Activated T-helper 17 cell treated with anti-CD3 and anti-CD28 coated beads, Interleukin-2, amount 50 U/mL, for 72 hours (primary cell): ENCODE data around the gene GCSAML. TPM values are rescaled to one million over a fixed set of nuclear protein-coding genes. Genes with fewer than 3 reads are reported as not detected.
A peak's percentile ranks its signal among the peaks of the same experiment; 100 is the strongest.

Experiments
- ATAC-seq: fragments of 150-1000 bp; cut with Tn5 transposase; replicated peaks from 2 replicates; pipeline ENCODE4 v1.10.0; 2021; ENCODE audit warnings: mild to moderate bottlenecking, moderate library complexity
- H3K27ac Mint-ChIP-seq: one replicate; pipeline ENCODE4 v1.8.0; 2022; ENCODE audit warnings: mixed read lengths
- H3K27me3 Mint-ChIP-seq: one replicate; pipeline ENCODE4 v1.8.0; 2022; ENCODE audit warnings: mixed read lengths
- H3K36me3 Mint-ChIP-seq: one replicate; pipeline ENCODE4 v1.8.0; 2022; ENCODE audit warnings: low read depth, mild to moderate bottlenecking, mixed read lengths
- H3K4me1 Mint-ChIP-seq: one replicate; pipeline ENCODE4 v1.8.0; 2022; ENCODE audit warnings: mixed read lengths
- H3K4me3 Mint-ChIP-seq: one replicate; pipeline ENCODE4 v1.8.0; 2022; ENCODE audit warnings: mild to moderate bottlenecking, mixed read lengths
- H3K9me3 Mint-ChIP-seq: one replicate; pipeline ENCODE4 v1.8.0; 2022; ENCODE audit warnings: mixed read lengths
- total RNA-seq, 2 donors: library from RNA; stranded (reverse); gene quantifications; one replicate each; pipeline ENCODE4 v1.2.3, GENCODE V29; 2022

The GCSAML gene
- total RNA-seq, 2 donors from 2014 or later, result 1.1 TPM; not detected in 1

GRCh38 chr1:247542811-247543210, 6.1 kb upstream of the GCSAML start:
- H3K4me3 Mint-ChIP-seq, result no peak overlapping the region
- peaks cover 29% of the 10 kb centered on the region for H3K27me3 Mint-ChIP-seq
- no peaks in the 10 kb centered on the region for H3K4me1 Mint-ChIP-seq
- no peaks in the 10 kb centered on the region for H3K9me3 Mint-ChIP-seq
- no peaks in the 10 kb centered on the region for H3K36me3 Mint-ChIP-seq
- no peak overlapping the region for H3K27ac Mint-ChIP-seq
- ATAC-seq, result no peak

GRCh38 chr1:247548092-247548491, 842 bp upstream of the GCSAML start:
- no peaks in the 10 kb centered on the region for H3K36me3 Mint-ChIP-seq
- H3K4me1 Mint-ChIP-seq, result peaks cover 8% of the 10 kb centered on the region
- H3K27me3 Mint-ChIP-seq, result peaks cover 31% of the 10 kb centered on the region
- H3K27ac Mint-ChIP-seq, result no peak overlapping the region
- H3K4me3 Mint-ChIP-seq, result peak overlapping the region; percentile 15
- no peak for ATAC-seq
- no peaks in the 10 kb centered on the region for H3K9me3 Mint-ChIP-seq

DNA sequence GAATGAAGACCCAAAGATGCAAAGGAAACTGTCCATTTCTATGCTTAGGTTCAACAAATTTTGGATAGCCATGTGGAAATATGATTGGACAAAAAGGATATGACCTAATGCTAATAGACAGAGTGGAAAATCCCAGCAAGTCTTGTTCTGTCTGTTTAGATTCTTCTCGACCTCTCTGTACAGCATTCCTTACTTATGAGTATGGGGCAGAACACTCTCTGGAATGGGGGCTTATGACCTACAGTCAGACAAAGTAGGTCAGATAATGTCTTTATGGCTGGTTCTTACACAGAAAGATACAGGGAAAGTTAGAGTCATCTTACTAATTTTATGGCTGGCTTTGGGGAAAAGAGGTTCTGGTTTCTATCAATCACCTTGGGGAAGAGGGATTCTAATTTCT, 2.8 kb downstream of the GCSAML start:
- Mint-ChIP-seq H3K4me1 (peaks cover 8% of the 10 kb centered on the region), H3K36me3 (no peaks in the 10 kb centered on the region), H3K27ac (no peak overlapping the region), H3K9me3 (no peaks in the 10 kb centered on the region), H3K4me3 (no peak overlapping the region), H3K27me3 (peaks cover 16% of the 10 kb centered on the region)
- no peak for ATAC-seq

DNA sequence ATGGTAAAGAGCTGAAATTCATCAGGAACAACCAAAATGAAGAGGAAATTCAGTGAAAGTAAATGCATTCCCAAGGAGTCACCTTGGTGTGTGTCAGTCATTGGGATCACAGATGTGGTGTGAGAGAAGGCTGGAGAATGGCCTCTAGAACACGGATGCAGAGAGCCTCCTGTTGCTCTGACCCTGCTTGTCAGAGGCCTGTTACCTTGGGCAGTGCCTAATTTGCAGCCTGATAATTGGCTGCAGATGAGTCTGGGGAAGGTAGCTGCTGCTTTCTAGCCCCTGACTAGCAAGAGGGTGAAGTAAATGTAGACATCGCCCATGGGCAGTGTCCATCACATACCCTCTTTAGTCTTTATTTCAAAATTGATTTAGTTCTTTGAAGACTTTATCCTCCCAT, 3.3 kb downstream of the GCSAML start:
- H3K4me1 Mint-ChIP-seq, result peaks cover 8% of the 10 kb centered on the region
- H3K27ac Mint-ChIP-seq, result no peak overlapping the region
- ATAC-seq, result no peak
- H3K4me3 Mint-ChIP-seq, result no peak overlapping the region
- H3K9me3 Mint-ChIP-seq, result no peaks in the 10 kb centered on the region
- H3K36me3 Mint-ChIP-seq, result no peaks in the 10 kb centered on the region
- H3K27me3 Mint-ChIP-seq, result peaks cover 16% of the 10 kb centered on the region

- no peaks in the 10 kb centered on the region for H3K9me3 Mint-ChIP-seq
Measured at GRCh38 chr1:247557926-247558674, 9.2 kb downstream of the GCSAML start.

DNA sequence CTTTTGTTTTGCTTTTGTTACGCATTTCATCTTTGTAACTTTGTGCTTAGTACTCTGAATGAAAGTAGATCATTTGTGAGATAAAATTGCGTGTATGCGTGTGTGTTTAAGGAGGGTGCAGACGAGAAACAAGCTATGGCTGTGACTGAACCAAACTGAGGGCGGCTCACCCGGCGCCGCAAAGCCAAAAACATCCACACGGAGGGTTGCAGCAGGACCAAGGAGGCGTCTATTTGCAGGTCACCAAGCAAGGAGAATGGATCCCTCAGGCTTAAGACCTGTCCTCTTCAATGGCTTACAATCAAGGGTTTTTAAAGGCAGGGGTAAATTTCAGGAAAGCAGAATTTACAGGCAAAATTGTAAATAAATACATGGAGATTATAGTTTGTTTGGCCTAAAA, 12.8 kb downstream of the GCSAML start:
- Mint-ChIP-seq H3K9me3 (no peaks in the 10 kb centered on the region), H3K27me3 (peaks cover 3% of the 10 kb centered on the region), H3K36me3 (no peaks in the 10 kb centered on the region), H3K27ac (no peak overlapping the region), H3K4me3 (no peak overlapping the region), H3K4me1 (no peaks in the 10 kb centered on the region)
- no peak for ATAC-seq

More at GRCh38 chr1:247557926-247558674, 9.2 kb downstream of the GCSAML start:
- no peak for ATAC-seq
- Mint-ChIP-seq H3K4me1 (no peaks in the 10 kb centered on the region), H3K4me3 (no peak overlapping the region), H3K36me3 (no peaks in the 10 kb centered on the region), H3K27ac (no peak overlapping the region), H3K27me3 (peaks cover 3% of the 10 kb centered on the region)

- Mint-ChIP-seq H3K27ac (no peak overlapping the region), H3K36me3 (no peaks in the 10 kb centered on the region), H3K4me1 (no peaks in the 10 kb centered on the region), H3K4me3 (no peak overlapping the region), H3K27me3 (peaks cover 3% of the 10 kb centered on the region), H3K9me3 (no peaks in the 10 kb centered on the region)
- ATAC-seq, result no peak
Measured at GRCh38 chr1:247562198-247562597, 13.3 kb downstream of the GCSAML start.

- H3K27ac Mint-ChIP-seq, result no peak overlapping the region
- ATAC-seq, result no peak
- H3K4me1 Mint-ChIP-seq, result no peaks in the 10 kb centered on the region
- peaks cover 16% of the 10 kb centered on the region for H3K9me3 Mint-ChIP-seq
- H3K36me3 Mint-ChIP-seq, result no peaks in the 10 kb centered on the region
- H3K4me3 Mint-ChIP-seq, result no peak overlapping the region
- H3K27me3 Mint-ChIP-seq, result peaks cover 33% of the 10 kb centered on the region
Measured at GRCh38 chr1:247574236-247574635, 25.3 kb downstream of the GCSAML start.

DNA sequence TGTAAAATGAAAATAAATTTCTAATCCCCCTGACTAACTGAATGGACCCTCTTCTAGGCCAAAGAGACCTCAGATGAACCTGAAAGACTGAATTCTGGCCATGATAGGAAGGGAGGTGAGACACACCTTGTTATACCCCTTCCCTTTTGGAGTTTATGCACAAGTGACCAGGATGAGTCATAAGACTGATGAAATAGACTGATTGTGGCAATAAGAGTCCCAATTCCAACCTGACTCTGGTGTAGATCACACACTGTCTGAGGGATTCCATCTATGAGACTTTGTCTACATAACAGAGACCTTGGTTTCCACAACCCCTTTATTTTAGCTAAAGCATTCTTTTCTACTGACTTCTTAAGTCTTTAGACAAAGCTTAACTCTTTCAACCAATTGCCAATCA, 25.7 kb downstream of the GCSAML start:
- peaks cover 16% of the 10 kb centered on the region for H3K9me3 Mint-ChIP-seq
- H3K27me3 Mint-ChIP-seq, result peaks cover 33% of the 10 kb centered on the region
- H3K36me3 Mint-ChIP-seq, result no peaks in the 10 kb centered on the region
- H3K4me1 Mint-ChIP-seq, result no peaks in the 10 kb centered on the region
- ATAC-seq, result no peak
- no peak overlapping the region for H3K4me3 Mint-ChIP-seq
- H3K27ac Mint-ChIP-seq, result no peak overlapping the region

DNA sequence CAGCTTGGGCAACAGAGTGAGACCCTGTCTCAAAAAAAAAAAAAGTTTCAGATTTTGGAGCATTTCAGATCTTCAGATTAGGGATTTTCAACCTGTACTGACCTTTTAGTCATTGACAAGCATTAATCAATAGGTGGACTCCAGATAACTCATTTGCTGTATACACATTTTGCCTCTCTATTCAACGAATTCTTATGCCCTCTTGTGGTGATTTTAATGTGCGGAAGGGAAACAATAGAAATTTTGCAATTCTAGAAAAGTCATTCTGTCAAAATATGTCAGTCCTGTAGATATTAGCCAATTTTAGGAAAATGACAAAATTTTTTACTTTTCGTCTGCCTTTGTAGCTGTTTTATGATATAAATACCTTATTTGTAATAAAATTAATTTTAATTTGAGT, 27.6 kb downstream of the GCSAML start:
- ATAC-seq, result no peak
- H3K36me3 Mint-ChIP-seq, result no peaks in the 10 kb centered on the region
- H3K9me3 Mint-ChIP-seq, result peaks cover 5% of the 10 kb centered on the region
- H3K4me1 Mint-ChIP-seq, result no peaks in the 10 kb centered on the region
- H3K27me3 Mint-ChIP-seq, result peaks cover 33% of the 10 kb centered on the region
- no peak overlapping the region for H3K4me3 Mint-ChIP-seq
- no peak overlapping the region for H3K27ac Mint-ChIP-seq

DNA sequence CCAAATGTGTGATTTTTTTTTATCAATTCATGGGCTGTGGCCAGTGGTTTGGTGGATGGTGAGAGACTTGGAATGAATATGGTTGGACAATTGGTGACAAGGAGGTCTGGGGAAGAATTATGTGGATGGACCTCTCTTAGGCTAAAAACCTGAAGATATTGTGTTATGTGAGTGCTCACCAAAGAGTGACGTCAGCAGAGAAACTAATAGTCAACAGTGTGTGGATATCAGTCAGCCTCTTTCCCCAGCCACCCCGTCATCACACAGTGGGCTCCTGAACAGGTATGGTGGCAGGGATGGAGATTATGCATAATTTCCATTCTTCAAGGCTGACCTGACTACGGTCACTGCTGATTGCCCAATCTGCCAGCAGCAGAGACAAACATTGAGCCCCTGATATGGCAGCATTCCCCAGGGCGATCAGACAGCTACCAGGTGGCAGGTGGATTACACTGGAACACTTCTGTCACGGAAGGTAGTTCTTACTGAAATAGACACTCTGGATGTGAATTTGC, 30.1 kb downstream of the GCSAML start:
- Mint-ChIP-seq H3K4me3 (no peak overlapping the region), H3K4me1 (no peaks in the 10 kb centered on the region), H3K9me3 (no peaks in the 10 kb centered on the region), H3K36me3 (no peaks in the 10 kb centered on the region), H3K27me3 (peaks cover 17% of the 10 kb centered on the region), H3K27ac (no peak overlapping the region)
- no peak for ATAC-seq

DNA sequence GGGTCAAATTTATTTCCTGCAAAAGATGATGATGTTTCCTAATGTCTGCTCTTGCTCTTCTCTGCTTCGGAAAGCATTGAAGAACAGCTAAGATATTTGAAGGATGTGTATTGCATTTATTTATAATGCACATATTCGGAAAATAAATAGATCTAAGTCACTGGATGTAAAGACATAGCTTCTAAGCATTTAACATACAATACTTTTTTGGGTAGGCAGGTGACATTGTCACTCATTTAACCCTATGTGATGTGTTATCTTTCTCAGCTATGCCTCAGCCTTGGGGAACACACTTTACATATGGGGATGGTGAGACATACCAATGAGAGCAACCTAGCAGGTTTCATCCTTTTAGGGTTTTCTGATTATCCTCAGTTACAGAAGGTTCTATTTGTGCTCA, 39.1 kb downstream of the GCSAML start, which contains the start of gene OR2G2:
TSS of gene OR2G2 (plus strand) at position 301 of the 400 bp plus-strand sequence. CDS start at position 301, 0 bp downstream.
- no peak for ATAC-seq
- no peaks in the 10 kb centered on the region for H3K4me1 Mint-ChIP-seq
- no peak within 1 kb of the TSS for H3K4me3 Mint-ChIP-seq
- H3K9me3 Mint-ChIP-seq, result no peaks in the 10 kb centered on the region
- H3K27ac Mint-ChIP-seq, result no peak within 1 kb of the TSS
- peaks cover 7% of the 10 kb centered on the region for H3K27me3 Mint-ChIP-seq
- H3K36me3 Mint-ChIP-seq, result no peaks in the 10 kb centered on the region

DNA sequence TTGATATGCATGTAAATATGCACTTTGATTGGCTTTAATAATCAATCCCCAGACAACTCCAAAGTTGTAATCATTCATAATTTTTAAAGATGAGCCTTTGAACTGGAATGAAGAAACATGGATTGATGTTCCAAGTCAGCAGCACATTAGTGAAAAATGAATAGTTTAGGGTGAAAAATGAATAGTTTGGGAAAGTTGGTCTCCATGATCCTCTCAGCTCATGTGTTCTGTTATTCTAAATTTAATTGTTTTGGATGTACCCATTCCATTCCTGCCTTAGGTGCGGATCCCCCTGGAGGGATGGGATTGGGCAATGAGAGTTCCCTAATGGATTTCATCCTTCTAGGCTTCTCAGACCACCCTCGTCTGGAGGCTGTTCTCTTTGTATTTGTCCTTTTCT, 56.4 kb downstream of the GCSAML start, which contains the start of gene OR2G3:
TSS of gene OR2G3 (plus strand) at position 301 of the 400 bp plus-strand sequence. CDS start at position 301, 0 bp downstream.
- Mint-ChIP-seq H3K27me3 (peaks cover 17% of the 10 kb centered on the region), H3K36me3 (no peaks in the 10 kb centered on the region), H3K4me3 (no peak within 1 kb of the TSS), H3K9me3 (peaks cover 3% of the 10 kb centered on the region), H3K27ac (no peak within 1 kb of the TSS), H3K4me1 (no peaks in the 10 kb centered on the region)
- no peak for ATAC-seq

- Mint-ChIP-seq H3K4me3 (no peak overlapping the region), H3K9me3 (peaks cover 3% of the 10 kb centered on the region), H3K36me3 (no peaks in the 10 kb centered on the region), H3K27me3 (peaks cover 4% of the 10 kb centered on the region), H3K27ac (no peak overlapping the region), H3K4me1 (no peaks in the 10 kb centered on the region)
- ATAC-seq, result no peak
Measured at GRCh38 chr1:247613405-247613804, 64.5 kb downstream of the GCSAML start.

DNA sequence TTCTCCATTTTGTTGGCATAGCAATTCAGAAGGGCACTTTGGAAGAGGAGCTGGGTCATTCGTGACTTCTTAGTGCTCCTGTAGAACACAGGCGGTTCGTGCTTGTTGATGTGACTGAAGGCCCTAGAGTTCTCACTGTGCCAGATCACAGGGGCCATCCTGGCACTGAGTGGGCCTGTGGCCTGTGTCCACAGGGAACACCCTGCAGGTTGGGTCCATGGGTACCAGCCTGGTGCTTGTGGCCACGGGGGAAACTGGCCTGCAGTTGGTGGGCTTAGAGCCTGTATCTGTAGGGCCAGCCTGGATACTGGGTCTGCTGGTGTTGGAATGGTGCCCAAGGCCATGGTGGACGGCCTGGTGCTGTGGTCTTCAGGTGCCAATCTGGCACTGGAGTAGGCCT, 65.7 kb downstream of the GCSAML start:
- no peaks in the 10 kb centered on the region for H3K9me3 Mint-ChIP-seq
- no peak overlapping the region for H3K27ac Mint-ChIP-seq
- no peaks in the 10 kb centered on the region for H3K27me3 Mint-ChIP-seq
- H3K36me3 Mint-ChIP-seq, result no peaks in the 10 kb centered on the region
- no peak for ATAC-seq
- no peak overlapping the region for H3K4me3 Mint-ChIP-seq
- no peaks in the 10 kb centered on the region for H3K4me1 Mint-ChIP-seq
